Measurements from ENCODE around the gene ELAVL1. TPM values are rescaled to one million over a fixed set of nuclear protein-coding genes. Genes with fewer than 3 reads are reported as not detected.
A peak's percentile ranks its signal among the peaks of the same experiment; 100 is the strongest.
"Not testable (repeated sequence)": the region's sequence is repeated elsewhere in the genome, so short reads cannot be mapped to it uniquely, and the experiment has no call there.

ELAVL1 gene
- total RNA-seq, 1 donor from 2014 or later = 186 TPM

DNA sequence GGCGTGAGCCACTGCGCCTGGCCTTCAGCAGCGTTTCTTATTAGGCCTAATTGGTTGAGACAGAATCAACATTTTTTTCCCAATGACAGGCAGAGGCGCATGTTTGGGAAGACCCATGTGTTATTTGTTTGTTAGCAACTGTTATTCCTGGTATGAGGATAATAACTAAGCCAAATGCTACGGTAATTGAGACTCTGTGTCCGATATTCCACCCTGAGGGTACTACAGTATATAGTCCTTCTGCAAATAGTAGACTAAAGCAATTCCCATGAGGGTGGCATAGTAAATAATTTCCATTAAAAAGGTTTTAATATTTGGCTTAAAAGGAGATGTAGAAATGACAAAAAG, 28.7 kb upstream of the ELAVL1 start:
- Mint-ChIP-seq H3K4me3 (no peak overlapping the region), H3K36me3 (ENCODE audit: low read depth) (no peaks in the 10 kb centered on the region)
- intact Hi-C loops (cut with micrococcal nuclease) = no loop called here

DNA sequence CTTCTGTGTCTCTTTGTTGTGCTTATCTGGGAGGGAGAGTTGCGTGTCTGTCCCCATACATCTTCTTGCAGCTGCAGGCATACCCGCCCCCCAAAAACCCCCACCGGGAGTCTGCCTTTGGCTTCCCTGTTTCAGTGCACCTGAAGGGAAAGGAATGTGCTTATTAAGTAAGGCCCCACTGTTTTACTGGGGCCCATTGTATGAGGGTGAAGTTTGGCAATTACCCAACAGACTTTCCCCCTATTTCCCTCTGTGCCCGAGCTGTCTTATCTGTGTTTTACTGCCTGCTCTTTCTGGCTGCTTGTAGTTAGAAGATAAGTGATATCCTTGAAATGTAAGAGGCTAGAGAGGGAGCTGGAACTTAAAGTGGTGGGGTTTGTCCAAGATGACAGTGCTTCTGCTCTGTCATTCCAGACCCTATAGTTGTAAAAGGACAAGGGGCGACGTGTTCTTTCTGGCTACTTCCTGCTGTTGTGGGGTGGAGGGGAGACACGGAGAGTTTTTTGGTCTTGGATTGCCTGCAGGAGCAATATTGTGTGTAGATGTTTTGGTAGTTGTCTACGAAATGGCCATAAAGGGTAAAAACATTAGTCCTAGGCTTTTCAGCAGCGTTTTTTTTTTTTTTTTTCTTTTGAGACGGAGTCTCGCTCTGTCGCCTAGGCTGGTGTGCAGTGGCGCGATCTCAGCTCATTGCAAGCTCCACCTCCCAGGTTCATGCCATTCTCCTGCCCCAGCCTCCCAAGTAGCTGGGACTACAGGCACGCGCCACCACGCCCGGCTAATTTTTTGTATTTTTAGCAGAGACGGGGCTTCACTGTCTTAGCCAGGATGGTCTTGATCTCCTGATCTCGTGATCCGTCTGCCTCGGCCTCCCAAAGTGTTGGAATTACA, 28.1 kb upstream of the ELAVL1 start:
- H3K4me1 Mint-ChIP-seq (ENCODE audit: low read depth); intact Hi-C loops (cut with micrococcal nuclease); H3K9me3 Mint-ChIP-seq; H3K27ac Mint-ChIP-seq; H3K4me3 Mint-ChIP-seq; DNase-seq (ENCODE audit: low spot score); H3K36me3 Mint-ChIP-seq (ENCODE audit: low read depth): not testable (repeated sequence)
- peaks cover 13% of the 10 kb centered on the region for H3K27me3 Mint-ChIP-seq (ENCODE audit: insufficient read depth)

More for the DNA sequence above, 28.7 kb upstream of the ELAVL1 start:
- no peaks in the 10 kb centered on the region for H3K4me1 Mint-ChIP-seq (ENCODE audit: low read depth)
- peaks cover 13% of the 10 kb centered on the region for H3K27me3 Mint-ChIP-seq (ENCODE audit: insufficient read depth)
- H3K27ac Mint-ChIP-seq = no peak overlapping the region
- DNase-seq (ENCODE audit: low spot score) = no peak
- no peaks in the 10 kb centered on the region for H3K9me3 Mint-ChIP-seq

DNA sequence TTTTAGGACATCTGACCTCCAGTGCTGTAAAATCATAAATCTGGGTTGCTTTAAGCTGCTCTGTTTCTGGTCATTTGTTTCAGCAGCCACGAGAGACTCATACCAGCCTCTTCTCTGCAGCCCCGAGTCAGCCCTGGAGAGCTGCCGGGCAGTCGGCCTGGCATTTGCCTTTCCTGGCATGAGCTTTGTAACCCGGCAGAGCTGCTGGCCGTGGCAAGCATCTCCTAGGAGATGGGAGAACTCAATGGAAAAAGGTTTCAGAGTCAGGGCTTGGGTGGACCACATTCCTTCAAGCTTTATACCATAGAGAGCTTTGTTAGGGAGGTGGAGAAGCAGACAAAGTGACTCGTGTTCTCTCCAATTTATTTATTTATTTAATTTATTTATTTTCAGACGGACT, 25.5 kb upstream of the ELAVL1 start:
- Mint-ChIP-seq H3K36me3 (ENCODE audit: low read depth) (no peaks in the 10 kb centered on the region), H3K27me3 (ENCODE audit: insufficient read depth) (peaks cover 3% of the 10 kb centered on the region), H3K9me3 (no peaks in the 10 kb centered on the region), H3K4me3 (no peak overlapping the region), H3K27ac (no peak overlapping the region), H3K4me1 (ENCODE audit: low read depth) (no peaks in the 10 kb centered on the region)
- no peak for DNase-seq (ENCODE audit: low spot score)
- intact Hi-C loops (cut with micrococcal nuclease) = no loop called here

DNA sequence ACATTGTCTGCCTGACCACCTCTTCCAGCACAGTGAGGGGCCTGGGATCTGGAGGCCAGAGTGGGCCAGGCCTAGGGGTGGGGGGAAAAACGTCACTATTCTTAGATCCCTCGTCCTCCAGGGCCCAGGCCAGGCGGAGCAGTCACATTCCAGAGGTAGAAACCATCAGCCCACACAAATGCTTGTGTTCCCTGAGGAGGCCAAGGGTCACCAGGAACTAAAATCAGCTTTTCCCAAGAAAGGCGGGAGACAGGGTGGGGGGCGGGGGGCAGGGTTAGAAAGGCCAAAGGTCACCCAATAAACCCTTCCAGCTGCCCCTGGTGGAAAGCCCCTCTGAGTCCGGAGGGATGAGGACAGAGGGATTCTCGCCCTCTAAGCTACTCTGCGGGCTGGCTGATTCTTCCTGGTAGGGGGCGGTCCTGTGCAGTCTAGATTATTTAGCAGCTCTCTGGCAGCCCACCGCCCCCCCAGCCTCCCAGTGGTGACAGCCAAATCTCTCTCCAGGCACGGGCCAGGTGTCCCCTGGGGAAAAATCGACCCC, 23.6 kb upstream of the ELAVL1 start:
- Mint-ChIP-seq H3K9me3 (no peaks in the 10 kb centered on the region), H3K36me3 (ENCODE audit: low read depth) (no peaks in the 10 kb centered on the region), H3K4me3 (no peak overlapping the region), H3K27me3 (ENCODE audit: insufficient read depth) (peaks cover 3% of the 10 kb centered on the region), H3K4me1 (ENCODE audit: low read depth) (no peaks in the 10 kb centered on the region), H3K27ac (no peak overlapping the region)
- intact Hi-C loops (cut with micrococcal nuclease) = no loop called here
- no peak for DNase-seq (ENCODE audit: low spot score)

DNA sequence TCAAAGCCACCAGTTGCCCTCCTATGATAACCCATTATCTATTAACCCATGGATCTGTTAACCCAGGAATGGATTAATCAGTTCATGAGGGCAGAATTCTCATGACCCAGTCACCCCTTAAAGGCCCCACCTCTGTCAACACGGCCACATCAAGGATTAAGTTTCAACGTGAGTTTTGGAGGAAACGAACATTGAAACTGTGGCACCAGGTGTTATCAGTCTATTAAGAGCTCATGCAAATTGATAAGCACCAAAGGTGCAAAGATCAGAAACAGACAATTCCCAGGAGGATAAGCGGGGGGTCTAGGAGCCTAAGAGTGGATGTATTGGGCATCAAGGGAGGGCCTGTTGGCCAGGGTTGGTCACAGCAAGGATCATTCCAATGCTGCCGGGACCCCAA, 19.9 kb upstream of the ELAVL1 start:
- H3K4me3 Mint-ChIP-seq = no peak overlapping the region
- H3K27me3 Mint-ChIP-seq (ENCODE audit: insufficient read depth) = no peaks in the 10 kb centered on the region
- intact Hi-C loops (cut with micrococcal nuclease) = no loop called here
- H3K9me3 Mint-ChIP-seq = no peaks in the 10 kb centered on the region
- no peaks in the 10 kb centered on the region for H3K36me3 Mint-ChIP-seq (ENCODE audit: low read depth)
- no peak overlapping the region for H3K27ac Mint-ChIP-seq
- no peaks in the 10 kb centered on the region for H3K4me1 Mint-ChIP-seq (ENCODE audit: low read depth)
- no peak for DNase-seq (ENCODE audit: low spot score)

DNA sequence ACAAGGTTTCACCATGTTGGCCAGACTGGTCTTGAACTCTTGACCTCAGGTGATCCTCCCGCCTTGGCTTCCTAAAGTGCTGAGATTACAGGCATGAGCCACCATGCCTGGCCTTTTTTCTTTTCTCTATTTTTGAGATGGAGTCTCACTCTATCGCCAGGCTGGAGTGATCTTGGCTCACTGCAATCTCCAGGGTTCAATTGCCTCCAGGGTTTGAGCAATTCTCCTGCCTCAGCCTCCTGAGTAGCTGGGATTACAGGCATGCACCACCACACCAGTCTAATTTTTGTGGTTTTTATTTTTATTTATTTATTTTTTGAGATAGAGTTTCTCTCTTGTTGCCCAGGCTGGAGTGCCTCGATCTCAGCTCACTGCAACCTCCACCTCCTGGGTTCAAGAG, 18.8 kb upstream of the ELAVL1 start:
- H3K4me3 Mint-ChIP-seq; H3K27ac Mint-ChIP-seq; H3K9me3 Mint-ChIP-seq; intact Hi-C loops (cut with micrococcal nuclease); H3K36me3 Mint-ChIP-seq (ENCODE audit: low read depth); H3K27me3 Mint-ChIP-seq (ENCODE audit: insufficient read depth); DNase-seq (ENCODE audit: low spot score); H3K4me1 Mint-ChIP-seq (ENCODE audit: low read depth): not testable (repeated sequence)

DNA sequence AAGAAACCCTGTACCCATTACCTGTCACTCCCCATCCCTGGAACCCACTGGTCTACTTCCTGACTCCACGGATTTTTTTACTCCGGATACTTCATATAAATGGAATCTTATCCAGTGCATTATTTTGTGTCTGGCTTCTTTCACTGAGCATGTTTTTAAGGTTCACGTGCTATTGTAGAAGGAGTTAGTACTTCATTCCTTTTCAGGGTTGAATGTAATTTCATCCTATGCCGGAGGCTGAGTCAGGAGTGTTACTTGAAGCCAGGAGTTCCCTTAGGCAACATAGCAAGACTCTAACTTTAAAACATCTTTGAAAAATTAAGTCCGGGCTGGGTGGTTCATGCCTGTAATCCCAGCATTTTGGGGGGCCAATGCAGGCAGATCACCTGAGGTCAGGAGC, 17.9 kb upstream of the ELAVL1 start:
- H3K4me3 Mint-ChIP-seq = no peak overlapping the region
- H3K4me1 Mint-ChIP-seq (ENCODE audit: low read depth) = no peaks in the 10 kb centered on the region
- no peaks in the 10 kb centered on the region for H3K9me3 Mint-ChIP-seq
- no peak overlapping the region for H3K27ac Mint-ChIP-seq
- no peaks in the 10 kb centered on the region for H3K27me3 Mint-ChIP-seq (ENCODE audit: insufficient read depth)
- intact Hi-C loops (cut with micrococcal nuclease) = no loop called here
- H3K36me3 Mint-ChIP-seq (ENCODE audit: low read depth) = no peaks in the 10 kb centered on the region
- DNase-seq (ENCODE audit: low spot score) = no peak

DNA sequence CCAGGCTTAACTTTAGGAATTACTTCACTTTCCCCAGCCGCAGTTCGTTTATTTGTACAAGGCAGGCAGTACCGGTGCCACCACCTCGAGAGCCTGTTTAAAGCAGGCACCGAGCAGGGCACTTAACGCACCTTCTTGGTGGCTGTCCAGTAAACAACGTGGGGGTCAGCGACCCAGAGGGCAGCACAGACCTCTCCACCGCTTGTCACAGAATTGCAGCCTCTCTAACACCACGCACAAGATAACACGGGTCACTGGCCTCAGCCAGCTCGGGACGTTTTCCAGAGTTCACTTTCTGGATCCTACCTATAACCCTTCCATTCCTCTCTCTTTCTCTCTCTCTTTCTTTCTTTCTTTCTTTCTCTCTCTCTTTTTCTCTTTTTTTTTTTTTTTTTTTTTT, 16.8 kb upstream of the ELAVL1 start:
- Mint-ChIP-seq H3K4me3 (no peak overlapping the region), H3K27ac (no peak overlapping the region), H3K27me3 (ENCODE audit: insufficient read depth) (no peaks in the 10 kb centered on the region), H3K4me1 (ENCODE audit: low read depth) (peaks cover 3% of the 10 kb centered on the region), H3K9me3 (no peaks in the 10 kb centered on the region), H3K36me3 (ENCODE audit: low read depth) (no peaks in the 10 kb centered on the region)
- no peak for DNase-seq (ENCODE audit: low spot score)
- intact Hi-C loops (cut with micrococcal nuclease) = no loop called here

DNA sequence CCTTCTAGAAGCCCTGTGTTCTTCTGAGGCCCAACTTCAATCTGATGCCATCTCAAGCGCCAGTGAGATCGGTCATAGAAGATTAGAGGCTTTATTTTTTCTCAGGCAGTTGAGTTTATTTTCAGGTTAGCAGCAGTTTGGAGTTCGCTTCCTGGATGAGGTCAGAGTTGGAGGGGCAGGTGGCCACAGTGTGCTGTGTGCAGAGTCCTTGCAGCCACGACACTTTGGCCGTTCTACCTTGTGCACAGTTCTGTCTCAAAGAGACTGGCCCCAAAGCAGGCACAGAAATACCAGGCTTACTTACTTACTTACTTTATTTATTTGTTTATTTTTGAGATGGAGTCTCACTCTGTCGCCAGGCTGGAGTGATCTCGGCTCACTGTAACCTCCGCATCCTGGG, 15.9 kb upstream of the ELAVL1 start:
- Mint-ChIP-seq H3K36me3 (ENCODE audit: low read depth) (no peaks in the 10 kb centered on the region), H3K9me3 (no peaks in the 10 kb centered on the region), H3K27me3 (ENCODE audit: insufficient read depth) (no peaks in the 10 kb centered on the region), H3K4me1 (ENCODE audit: low read depth) (peaks cover 5% of the 10 kb centered on the region), H3K27ac (no peak overlapping the region), H3K4me3 (no peak overlapping the region)
- DNase-seq (ENCODE audit: low spot score) = no peak
- intact Hi-C loops (cut with micrococcal nuclease) = no loop called here

DNA sequence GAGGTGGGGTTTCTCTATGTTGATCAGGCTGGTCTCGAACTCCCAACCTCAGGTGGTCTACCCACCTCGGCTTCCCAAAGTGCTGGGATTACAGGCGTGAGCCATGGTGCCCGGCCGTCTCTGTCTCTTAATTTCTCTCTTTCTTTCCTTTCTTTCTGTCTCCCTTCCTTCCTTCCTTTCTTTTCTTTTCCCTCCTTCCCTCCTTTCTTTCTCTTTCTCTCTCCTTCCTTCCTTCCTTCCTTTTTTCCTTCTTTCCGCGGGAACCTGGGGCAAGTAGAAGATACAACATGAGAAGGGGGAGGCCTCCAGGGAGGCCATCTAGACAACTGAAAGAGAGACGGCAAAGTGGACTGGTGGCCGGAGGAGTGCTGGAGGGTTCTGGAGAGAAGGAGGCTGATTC, 15.2 kb upstream of the ELAVL1 start:
- no peak overlapping the region for H3K4me3 Mint-ChIP-seq
- H3K36me3 Mint-ChIP-seq (ENCODE audit: low read depth) = no peaks in the 10 kb centered on the region
- H3K27me3 Mint-ChIP-seq (ENCODE audit: insufficient read depth) = no peaks in the 10 kb centered on the region
- H3K27ac Mint-ChIP-seq = peak overlapping the region; percentile 21
- peaks cover 5% of the 10 kb centered on the region for H3K4me1 Mint-ChIP-seq (ENCODE audit: low read depth)
- DNase-seq (ENCODE audit: low spot score) = no peak
- intact Hi-C loops (cut with micrococcal nuclease) = no loop called here
- no peaks in the 10 kb centered on the region for H3K9me3 Mint-ChIP-seq

DNA sequence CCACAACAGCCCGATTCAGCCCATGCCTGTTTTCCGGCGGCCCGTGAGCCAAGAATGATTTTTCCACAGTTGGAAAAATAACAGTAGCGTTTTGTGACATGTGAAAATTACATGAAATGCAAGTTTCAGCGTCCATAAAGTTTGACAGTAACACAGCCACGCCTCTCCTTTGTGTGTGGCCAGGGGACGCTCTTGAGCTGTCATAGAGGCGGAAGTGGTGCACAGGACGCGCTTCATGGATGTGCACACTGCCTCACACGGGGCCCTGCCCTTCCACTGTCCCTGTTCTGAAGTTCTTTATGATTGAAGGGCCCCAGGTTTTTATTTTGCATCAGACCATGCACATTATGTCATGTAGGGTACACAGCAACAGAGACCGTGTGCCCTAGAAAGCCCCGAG, 12.4 kb upstream of the ELAVL1 start:
- H3K9me3 Mint-ChIP-seq = no peaks in the 10 kb centered on the region
- peak; percentile 21 for DNase-seq (ENCODE audit: low spot score)
- H3K4me1 Mint-ChIP-seq (ENCODE audit: low read depth) = peaks cover 5% of the 10 kb centered on the region
- no peak overlapping the region for H3K4me3 Mint-ChIP-seq
- intact Hi-C loops (cut with micrococcal nuclease) = loop anchor here (1.0 kb wide), 1 partner anchor 235 kb away; no protein-coding TSS in a partner anchor
- H3K27me3 Mint-ChIP-seq (ENCODE audit: insufficient read depth) = no peaks in the 10 kb centered on the region
- H3K36me3 Mint-ChIP-seq (ENCODE audit: low read depth) = no peaks in the 10 kb centered on the region
- no peak overlapping the region for H3K27ac Mint-ChIP-seq

DNA sequence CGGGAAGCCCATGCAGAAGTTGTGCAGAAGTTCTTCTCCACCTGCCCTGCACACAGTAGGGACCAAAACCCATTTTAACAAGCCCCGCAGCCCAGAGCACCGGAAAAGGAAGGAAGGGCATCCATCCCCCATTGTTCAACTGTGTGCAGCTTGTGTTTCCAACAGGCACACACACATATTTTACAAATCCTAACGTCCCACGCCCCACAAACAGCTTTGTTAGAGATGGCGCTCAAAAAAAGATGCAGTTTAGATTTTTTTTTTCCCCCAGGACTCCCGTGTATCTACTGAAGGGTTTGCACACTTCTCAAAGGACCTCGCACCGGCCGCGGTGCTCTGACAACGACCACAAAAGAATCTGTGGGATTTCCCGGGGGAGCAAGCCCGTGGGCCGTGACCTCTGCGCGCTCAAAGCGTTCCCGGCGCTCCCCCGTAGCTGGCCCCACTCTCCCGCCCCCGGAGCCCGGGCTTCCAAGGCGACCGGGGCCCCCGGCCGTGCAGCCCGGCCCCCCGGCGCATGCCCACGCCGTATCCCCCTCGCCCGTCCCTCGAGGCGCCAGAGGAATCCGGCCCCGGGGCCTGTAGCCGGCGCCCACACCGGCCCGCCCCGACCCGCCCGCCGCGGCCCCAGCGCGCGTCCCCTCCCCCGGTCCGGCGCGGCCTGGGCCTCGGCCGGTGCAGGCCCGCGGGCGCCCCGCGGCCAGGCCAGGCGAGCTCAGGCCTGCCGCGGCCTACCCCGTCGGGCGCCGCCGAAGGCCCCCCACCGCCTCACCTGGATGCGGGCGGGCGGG, 523 bp downstream of the ELAVL1 start:
- no peaks in the 10 kb centered on the region for H3K9me3 Mint-ChIP-seq
- peaks cover 12% of the 10 kb centered on the region for H3K36me3 Mint-ChIP-seq (ENCODE audit: low read depth)
- peak overlapping the region; percentile 99 for H3K4me3 Mint-ChIP-seq
- no peaks in the 10 kb centered on the region for H3K27me3 Mint-ChIP-seq (ENCODE audit: insufficient read depth)
- H3K4me1 Mint-ChIP-seq (ENCODE audit: low read depth) = peaks cover 34% of the 10 kb centered on the region
- peak overlapping the region; percentile 94 for H3K27ac Mint-ChIP-seq
- intact Hi-C loops (cut with micrococcal nuclease) = loop anchor here (1.0 to 5.0 kb wide), 2 partner anchors 45 to 317 kb away; partner anchors contain the start of genes NDUFA7 and RPS28
- no peak for DNase-seq (ENCODE audit: low spot score)

DNA sequence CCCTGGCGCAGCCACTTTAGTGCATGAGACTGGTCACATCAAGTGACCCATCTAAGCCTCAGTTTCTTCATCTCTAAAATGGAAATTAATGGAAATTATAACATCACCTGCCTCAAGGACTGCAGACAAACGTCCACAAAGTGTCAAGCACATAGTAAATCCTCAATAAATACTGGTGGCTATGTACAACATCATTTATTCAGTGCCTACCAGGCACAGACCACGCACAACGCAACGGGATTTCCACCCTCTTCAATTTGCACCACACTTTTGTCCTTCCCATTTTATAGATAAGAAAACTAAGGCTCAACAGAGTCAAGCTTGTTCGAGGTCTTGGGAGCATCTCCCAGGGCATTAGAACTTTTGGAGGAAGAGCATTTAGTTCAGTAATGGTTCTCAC, 1.4 kb downstream of the ELAVL1 start:
- Mint-ChIP-seq H3K36me3 (ENCODE audit: low read depth) (peaks cover 15% of the 10 kb centered on the region), H3K9me3 (no peaks in the 10 kb centered on the region), H3K4me3 (peak overlapping the region; percentile 99), H3K27me3 (ENCODE audit: insufficient read depth) (no peaks in the 10 kb centered on the region), H3K27ac (peak overlapping the region; percentile 94), H3K4me1 (ENCODE audit: low read depth) (peaks cover 34% of the 10 kb centered on the region)
- intact Hi-C loops (cut with micrococcal nuclease) = loop anchor here (5.0 kb wide), 1 partner anchor 318 kb away; the partner anchor contains the start of genes NDUFA7 and RPS28
- DNase-seq (ENCODE audit: low spot score) = no peak
